Erythroblast (primary cell): ENCODE results near the gene ABHD1.

Experiments used
- GATA1 ChIP-seq: IDR thresholded peaks from 2 replicates; pipeline ENCODE4 v1.6.1; 2011; ENCODE audit warnings: low read depth, mild to moderate bottlenecking, control low read depth, low read length, moderate library complexity
- POLR2A ChIP-seq: IDR thresholded peaks from 2 replicates; pipeline ENCODE4 v1.6.1; 2011; ENCODE audit warnings: mild to moderate bottlenecking, low read length

- TF ChIP-seq POLR2A (no peak), GATA1 (no peak)
Observed at GRCh38 chr2:27088634-27089033, 35.0 kb upstream of the ABHD1 start.
